ENCODE data around the gene DRC7.

Gene DRC7

GRCh38 chr16:57676553-57677085, 18.0 kb upstream of the DRC7 start:
- no peak for DNase-seq (ENCODE audit: low read depth in 2 of 2)

GRCh38 chr16:57677622-57678369, 16.8 kb upstream of the DRC7 start:
- no peak for DNase-seq (ENCODE audit: low read depth in 2 of 2)

- DNase-seq (ENCODE audit: low read depth in 2 of 2), result no peak
Observed at GRCh38 chr16:57679016-57679415, 15.6 kb upstream of the DRC7 start.

GRCh38 chr16:57679767-57680482, 14.7 kb upstream of the DRC7 start:
- DNase-seq (ENCODE audit: low read depth in 2 of 2), result no peak

GRCh38 chr16:57680842-57681375, 13.7 kb upstream of the DRC7 start:
- no peak for DNase-seq (ENCODE audit: low read depth in 2 of 2)

GRCh38 chr16:57681950-57682728, 12.5 kb upstream of the DRC7 start:
- DNase-seq (ENCODE audit: low read depth in 2 of 2), result no peak

- DNase-seq (ENCODE audit: low read depth in 2 of 2), result no peak
Observed at GRCh38 chr16:57682809-57683635, 11.6 kb upstream of the DRC7 start.

- DNase-seq (ENCODE audit: low read depth in 2 of 2), result no peak
Observed at GRCh38 chr16:57683636-57684545, 10.7 kb upstream of the DRC7 start.

- DNase-seq (ENCODE audit: low read depth in 2 of 2), result no peak
Observed at GRCh38 chr16:57684626-57685358, 9.8 kb upstream of the DRC7 start.

- no peak for DNase-seq (ENCODE audit: low read depth in 2 of 2)
Observed at GRCh38 chr16:57685633-57686032, 9.0 kb upstream of the DRC7 start.

- DNase-seq (ENCODE audit: low read depth in 2 of 2), result no peak
Observed at GRCh38 chr16:57686577-57686976, 8.0 kb upstream of the DRC7 start.

GRCh38 chr16:57687363-57687929, 7.2 kb upstream of the DRC7 start:
- DNase-seq (ENCODE audit: low read depth in 2 of 2), result no peak

GRCh38 chr16:57688487-57688986, 6.1 kb upstream of the DRC7 start:
- DNase-seq (ENCODE audit: low read depth in 2 of 2), result no peak

- DNase-seq (ENCODE audit: low read depth in 2 of 2), result no peak
Observed at GRCh38 chr16:57688987-57689761, 5.4 kb upstream of the DRC7 start.

GRCh38 chr16:57689762-57690558, 4.6 kb upstream of the DRC7 start:
- DNase-seq (ENCODE audit: low read depth in 2 of 2), result no peak

- no peak for DNase-seq (ENCODE audit: low read depth in 2 of 2)
Observed at GRCh38 chr16:57690782-57691471, 3.7 kb upstream of the DRC7 start.

GRCh38 chr16:57692636-57693035, 2.0 kb upstream of the DRC7 start:
- no peak for DNase-seq (ENCODE audit: low read depth in 2 of 2)
